ENCODE data around the gene HACL1. TPM values are rescaled to one million over a fixed set of nuclear protein-coding genes. Genes with fewer than 3 reads are reported as not detected.

The HACL1 gene
- total RNA-seq, 1 experiment from 2014 or later: 18.6 TPM

DNA sequence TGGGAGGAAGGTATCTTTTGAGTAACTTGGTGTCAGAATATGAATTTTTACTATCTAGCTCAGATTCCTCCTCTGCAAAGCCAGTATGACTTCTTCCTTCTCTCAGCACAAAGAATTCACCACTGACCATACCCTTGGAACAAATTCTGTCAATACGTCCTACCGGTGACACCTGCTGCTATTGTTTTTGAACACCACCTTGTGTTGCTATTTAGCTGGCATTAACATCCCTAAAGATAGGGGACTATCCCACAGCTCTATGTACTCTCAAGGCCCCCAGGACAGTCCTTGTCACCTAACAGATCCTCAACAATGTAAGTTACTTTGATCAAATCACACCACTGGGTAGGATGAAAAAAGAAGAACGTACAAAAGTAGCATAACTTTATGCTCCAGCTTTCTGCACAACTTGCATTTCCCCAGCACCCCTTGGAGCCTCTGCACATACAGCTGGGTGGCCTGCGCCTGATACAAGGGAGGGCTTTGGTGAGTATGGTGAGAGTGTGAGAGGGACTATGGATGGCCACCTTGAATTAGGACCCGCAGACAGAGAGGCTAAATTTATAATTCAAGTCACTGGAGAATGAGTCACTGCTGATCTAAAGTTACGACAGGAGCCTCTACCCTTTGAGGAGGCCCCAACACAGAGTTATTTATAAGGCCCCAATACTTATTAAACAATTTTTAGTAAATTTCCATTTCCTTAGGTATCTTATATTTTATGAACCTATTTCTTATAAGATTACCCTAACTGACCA, 77.5 kb downstream of the HACL1 start:
- ChIA-PET CTCF (no interaction called here), POLR2A (ENCODE audit: low non-redundant PET) (no interaction called here)
- intact Hi-C loops (cut with micrococcal nuclease; ENCODE audit: unreplicated experiment): no loop called here
- no TSS peak for BruUV-seq (replicated peaks)
- no peak for TF ChIP-seq EZH2 (IDR thresholded peaks at IDR 0.05; ENCODE audit: borderline replicate concordance, low read depth, low read length, poor library complexity, severe bottlenecking)
- TF ChIP-seq CTCF (conservative IDR thresholded peaks at IDR 0.05; ENCODE audit: low read depth, low read length): no peak
- Histone ChIP-seq H3K4me1 (ENCODE audit: insufficient read depth, low read length, poor library complexity, severe bottlenecking) (no peaks in the 10 kb centered on the region), H3K36me3 (ENCODE audit: insufficient read depth, low read length, poor library complexity, severe bottlenecking) (no peaks in the 10 kb centered on the region), H3K27ac (ENCODE audit: low read depth, low read length, poor library complexity, severe bottlenecking) (no peak overlapping the region), H3K9me3 (ENCODE audit: low read depth, low read length, poor library complexity, severe bottlenecking) (no peaks in the 10 kb centered on the region), H3K27me3 (replicated peaks; ENCODE audit: insufficient read depth, low read depth, low read length, poor library complexity) (peaks cover 4% of the 10 kb centered on the region), H3K4me3 (ENCODE audit: low read depth, low read length, poor library complexity, severe bottlenecking) (no peak overlapping the region)
- DNase-seq (ENCODE audit: low spot score): no peak

DNA sequence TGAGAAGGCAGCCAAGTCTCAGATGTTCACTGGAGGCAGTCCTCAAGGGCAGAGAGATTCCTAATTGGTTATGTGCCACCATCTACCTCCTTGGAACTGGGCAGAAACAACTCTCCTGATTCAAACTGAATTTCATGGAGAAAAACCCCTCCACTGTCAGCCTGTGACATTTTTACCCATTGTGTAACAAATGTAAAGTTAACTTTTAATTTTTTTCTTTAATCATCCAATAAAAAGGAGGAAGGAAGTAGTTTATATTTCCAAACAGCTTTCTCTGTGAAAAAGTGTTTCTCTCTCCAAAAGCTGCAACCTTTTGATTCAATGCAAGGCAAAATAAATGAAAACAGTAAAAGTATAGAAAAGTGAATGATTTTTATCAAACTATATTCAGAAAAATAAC, 79.4 kb downstream of the HACL1 start:
- no TSS peak for BruUV-seq (replicated peaks)
- Histone ChIP-seq H3K27me3 (replicated peaks; ENCODE audit: insufficient read depth, low read depth, low read length, poor library complexity) (peaks cover 4% of the 10 kb centered on the region), H3K9me3 (ENCODE audit: low read depth, low read length, poor library complexity, severe bottlenecking) (no peaks in the 10 kb centered on the region), H3K36me3 (ENCODE audit: insufficient read depth, low read length, poor library complexity, severe bottlenecking) (no peaks in the 10 kb centered on the region), H3K27ac (ENCODE audit: low read depth, low read length, poor library complexity, severe bottlenecking) (no peak overlapping the region), H3K4me3 (ENCODE audit: low read depth, low read length, poor library complexity, severe bottlenecking) (no peak overlapping the region), H3K4me1 (ENCODE audit: insufficient read depth, low read length, poor library complexity, severe bottlenecking) (no peaks in the 10 kb centered on the region)
- no peak for DNase-seq (ENCODE audit: low spot score)
- ChIA-PET POLR2A (ENCODE audit: low non-redundant PET) (no interaction called here), CTCF (no interaction called here)
- TF ChIP-seq CTCF (conservative IDR thresholded peaks at IDR 0.05; ENCODE audit: low read depth, low read length): no peak
- intact Hi-C loops (cut with micrococcal nuclease; ENCODE audit: unreplicated experiment): no loop called here

DNA sequence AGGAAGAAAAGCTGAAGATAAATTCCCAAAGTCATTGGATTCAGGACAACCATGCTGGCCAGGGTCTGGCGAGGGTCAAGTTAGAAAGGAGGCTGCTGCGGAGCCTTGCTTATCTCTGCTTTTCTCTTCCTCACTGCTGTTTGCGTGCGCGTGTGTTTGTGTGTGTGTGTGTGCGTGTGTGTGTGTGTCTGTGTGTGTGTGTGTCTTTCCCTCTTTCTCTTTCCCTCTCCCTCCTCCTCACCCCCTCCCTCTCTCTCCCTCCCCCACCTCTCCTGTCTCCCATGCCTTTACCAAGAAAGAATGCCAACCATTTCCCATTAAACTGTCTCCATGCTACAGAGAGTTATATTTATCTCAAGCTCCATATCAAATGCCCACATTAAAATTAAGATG, 79.8 kb downstream of the HACL1 start, which contains the start of gene COLQ:
TSS of gene COLQ (minus strand) at position 134 of the 393 bp plus-strand sequence. CDS start at position 53, 81 bp downstream.
- peaks cover 4% of the 10 kb centered on the region for H3K27me3 ChIP-seq (replicated peaks; ENCODE audit: insufficient read depth, low read depth, low read length, poor library complexity)
- ChIA-PET CTCF (no interaction called here), POLR2A (ENCODE audit: low non-redundant PET) (no interaction called here)
- intact Hi-C loops (cut with micrococcal nuclease; ENCODE audit: unreplicated experiment): no loop called here
- H3K4me1 ChIP-seq (ENCODE audit: insufficient read depth, low read length, poor library complexity, severe bottlenecking): no peaks in the 10 kb centered on the region
- no peaks in the 10 kb centered on the region for H3K36me3 ChIP-seq (ENCODE audit: insufficient read depth, low read length, poor library complexity, severe bottlenecking)
- no TSS peak for BruUV-seq (replicated peaks)
- TF ChIP-seq EZH2 (IDR thresholded peaks at IDR 0.05; ENCODE audit: borderline replicate concordance, low read depth, low read length, poor library complexity, severe bottlenecking) (no peak), CTCF (conservative IDR thresholded peaks at IDR 0.05; ENCODE audit: low read depth, low read length) (no peak)
- H3K9me3 ChIP-seq (ENCODE audit: low read depth, low read length, poor library complexity, severe bottlenecking): no peaks in the 10 kb centered on the region
- DNase-seq (ENCODE audit: low spot score): no peak
- H3K4me3 ChIP-seq (ENCODE audit: low read depth, low read length, poor library complexity, severe bottlenecking): no peak within 1 kb of the TSS
- H3K27ac ChIP-seq (ENCODE audit: low read depth, low read length, poor library complexity, severe bottlenecking): no peak within 1 kb of the TSS
